Muscle layer of colon (tissue), 2 donors: ENCODE results near the gene YES1.
"Not testable (repeated sequence)": the region's sequence is repeated elsewhere in the genome, so short reads cannot be mapped to it uniquely, and the experiment has no call there.

Experiments
- H3K27ac ChIP-seq: one replicate; pipeline ENCODE4 v1.7.0; 2013; ENCODE audit warnings: low read depth, mild to moderate bottlenecking, low read length, moderate library complexity
- H3K27me3 ChIP-seq, 2 donors: one replicate each; pipeline ENCODE4 v1.7.0; 2013; ENCODE audit warnings: low read length in 2 of 2, mild to moderate bottlenecking in 2 of 2; ENCODE audit not compliant: insufficient read depth in 2 of 2, control insufficient read depth in 1 of 2
- H3K36me3 ChIP-seq: one replicate; pipeline ENCODE4 v1.7.0; 2013; ENCODE audit warnings: mild to moderate bottlenecking, low read length; ENCODE audit not compliant: insufficient read depth
- H3K4me1 ChIP-seq: one replicate; pipeline ENCODE4 v1.7.0; 2013; ENCODE audit warnings: mild to moderate bottlenecking, low read length; ENCODE audit not compliant: insufficient read depth
- H3K4me3 ChIP-seq, 2 donors: one replicate each; pipeline ENCODE4 v1.7.0; 2013; ENCODE audit warnings: low read length in 2 of 2, low read depth in 1 of 2, mild to moderate bottlenecking in 1 of 2, moderate library complexity in 1 of 2
- H3K9ac ChIP-seq: one replicate; pipeline ENCODE4 v1.7.0; 2013; ENCODE audit warnings: low read length
- H3K9me3 ChIP-seq: one replicate; pipeline ENCODE4 v1.7.0; 2013; ENCODE audit warnings: mild to moderate bottlenecking, low read length
- donor health status: abdominal sarcoma.
- donor health status: Adenocarcinoma of cecum.

The YES1 gene

DNA sequence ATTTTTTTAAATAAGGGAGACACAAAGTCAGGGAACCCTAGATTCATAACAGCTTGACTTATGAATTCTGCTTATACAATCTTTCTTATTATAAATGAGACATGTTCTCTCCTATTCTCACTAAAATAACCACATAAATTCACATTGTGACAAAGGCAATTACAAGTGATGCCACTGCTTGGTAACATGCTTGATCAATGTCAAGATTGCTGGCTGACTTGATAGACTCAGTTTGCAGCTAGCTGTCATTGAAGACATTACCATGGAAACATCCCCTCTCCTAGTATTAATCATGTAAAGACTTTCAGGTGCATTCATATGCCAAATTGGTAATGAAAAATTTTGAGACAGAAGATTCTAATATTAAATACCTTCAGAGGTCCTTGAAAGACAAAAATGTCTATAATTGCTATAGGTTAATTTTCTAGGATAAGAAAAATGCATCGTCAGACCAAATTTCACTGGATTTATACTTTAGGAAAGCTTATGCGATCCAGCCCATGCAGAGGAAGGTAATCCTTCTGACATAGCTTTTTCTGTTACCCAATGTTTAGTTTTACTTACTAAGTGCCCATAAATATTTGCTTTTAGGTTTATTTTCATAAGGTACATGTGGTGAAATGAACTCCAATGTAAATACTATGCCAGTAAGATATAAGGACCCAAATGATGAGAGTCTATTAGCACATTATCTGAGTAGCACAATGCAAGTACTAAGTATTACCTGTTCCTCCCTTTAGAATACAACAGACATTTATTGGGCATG, 67.0 kb downstream of the YES1 start:
- no peaks in the 10 kb centered on the region for H3K4me1 ChIP-seq
- H3K9ac ChIP-seq: no peak overlapping the region
- no peak overlapping the region for H3K27ac ChIP-seq
- H3K36me3 ChIP-seq: peaks cover 25% of the 10 kb centered on the region
- no peaks in the 10 kb centered on the region for H3K27me3 ChIP-seq
- no peaks in the 10 kb centered on the region for H3K9me3 ChIP-seq
- H3K4me3 ChIP-seq: no peak overlapping the region

DNA sequence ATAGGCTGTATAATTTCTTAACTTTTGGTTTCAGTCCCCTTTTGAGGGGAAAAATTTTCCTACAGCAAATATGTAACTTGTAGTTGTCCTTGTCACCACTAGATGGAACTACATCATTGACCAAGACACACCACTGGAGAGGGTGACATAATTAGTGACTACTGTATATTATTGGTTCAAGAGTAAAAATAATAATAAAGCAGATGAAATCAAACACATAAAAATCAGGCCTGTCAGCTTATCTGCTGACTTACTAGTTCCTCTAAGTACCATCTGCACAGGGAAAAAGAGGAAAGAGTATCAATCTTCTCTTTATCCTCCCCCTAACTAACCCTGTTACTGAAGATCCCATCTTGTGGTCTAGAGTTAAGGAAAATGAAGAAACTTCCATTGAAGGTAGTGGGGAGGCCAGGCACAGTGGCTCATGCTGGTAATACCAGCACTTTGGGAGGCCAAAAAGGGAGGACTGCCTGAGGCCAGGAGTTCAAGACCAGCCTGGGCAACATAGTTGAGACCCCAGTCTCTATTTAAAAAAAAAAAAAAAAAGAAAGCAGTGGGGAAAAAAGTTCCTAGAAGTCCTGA, 70.0 kb downstream of the YES1 start:
- Histone ChIP-seq H3K27me3 (no peaks in the 10 kb centered on the region), H3K4me1 (no peaks in the 10 kb centered on the region), H3K9me3 (no peaks in the 10 kb centered on the region), H3K27ac (no peak overlapping the region), H3K36me3 (peaks cover 19% of the 10 kb centered on the region), H3K4me3 (no peak overlapping the region), H3K9ac (no peak overlapping the region)

DNA sequence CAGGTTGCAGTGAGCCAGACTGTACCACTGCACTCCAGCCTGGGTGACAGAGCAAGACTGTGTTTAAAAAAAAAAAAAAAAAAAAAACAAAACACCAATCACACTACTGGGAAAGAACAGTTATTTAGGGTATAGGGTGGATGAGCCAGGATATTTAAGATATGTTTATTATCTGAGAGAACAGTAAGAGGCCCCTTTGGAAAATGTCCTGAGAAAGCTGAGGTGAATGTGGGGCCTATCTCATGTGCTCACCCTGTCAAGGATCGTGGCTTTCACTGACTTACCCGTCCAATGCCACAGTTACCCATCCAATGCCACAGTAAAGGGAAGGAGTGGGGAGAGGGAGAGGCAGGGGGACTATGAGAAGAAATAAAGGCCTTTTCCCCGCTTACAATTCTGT, 79.7 kb downstream of the YES1 start:
- H3K9me3 ChIP-seq: no peaks in the 10 kb centered on the region
- no peak overlapping the region for H3K9ac ChIP-seq
- H3K4me1 ChIP-seq: no peaks in the 10 kb centered on the region
- no peaks in the 10 kb centered on the region for H3K27me3 ChIP-seq
- H3K27ac ChIP-seq: no peak overlapping the region
- H3K36me3 ChIP-seq: peaks cover 21% of the 10 kb centered on the region
- no peak overlapping the region for H3K4me3 ChIP-seq

DNA sequence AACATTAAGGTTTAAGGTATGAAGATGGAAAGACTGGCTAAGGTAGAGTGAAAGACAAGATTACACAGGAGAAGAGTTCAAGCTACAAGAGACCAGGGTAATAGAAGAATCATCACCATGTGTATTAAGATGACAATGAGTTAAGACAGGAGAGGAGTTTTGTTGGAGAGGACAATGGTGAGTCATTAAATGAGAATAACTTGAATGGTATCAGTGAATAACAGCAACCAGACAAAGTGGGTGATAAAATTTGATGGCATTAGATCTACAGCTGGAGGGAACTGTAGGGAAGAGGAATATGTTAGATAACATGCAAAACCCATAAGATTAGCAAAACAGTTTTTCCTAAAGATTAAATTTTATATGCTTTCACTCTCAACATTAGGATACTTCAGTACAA, 80.9 kb downstream of the YES1 start:
- H3K27ac ChIP-seq: no peak overlapping the region
- no peaks in the 10 kb centered on the region for H3K27me3 ChIP-seq
- H3K9ac ChIP-seq: no peak overlapping the region
- H3K36me3 ChIP-seq: peaks cover 14% of the 10 kb centered on the region
- H3K4me1 ChIP-seq: no peaks in the 10 kb centered on the region
- no peak overlapping the region for H3K4me3 ChIP-seq
- H3K9me3 ChIP-seq: no peaks in the 10 kb centered on the region

DNA sequence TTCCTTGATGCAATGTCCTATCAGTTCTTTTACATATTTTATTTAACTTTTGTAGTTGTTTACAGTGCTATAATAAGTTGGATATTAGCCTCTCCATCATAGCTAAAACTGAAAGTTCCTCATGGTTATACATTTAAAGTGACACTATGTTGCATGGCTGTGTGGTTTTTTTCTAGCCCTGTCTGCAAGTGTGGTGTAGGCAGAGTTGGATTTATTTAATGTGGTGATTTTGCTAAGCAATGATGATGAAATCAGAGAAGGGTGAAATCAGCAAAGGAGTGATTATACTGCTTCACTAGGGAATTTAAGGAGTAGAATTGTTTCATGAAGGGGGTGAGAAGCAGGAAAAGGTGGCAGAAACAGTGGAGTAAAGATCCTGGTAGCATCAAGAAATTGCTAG, 81.3 kb downstream of the YES1 start:
- Histone ChIP-seq H3K4me3 (no peak overlapping the region), H3K27me3 (no peaks in the 10 kb centered on the region), H3K9ac (no peak overlapping the region), H3K36me3 (peaks cover 14% of the 10 kb centered on the region), H3K4me1 (no peaks in the 10 kb centered on the region), H3K27ac (no peak overlapping the region), H3K9me3 (no peaks in the 10 kb centered on the region)

DNA sequence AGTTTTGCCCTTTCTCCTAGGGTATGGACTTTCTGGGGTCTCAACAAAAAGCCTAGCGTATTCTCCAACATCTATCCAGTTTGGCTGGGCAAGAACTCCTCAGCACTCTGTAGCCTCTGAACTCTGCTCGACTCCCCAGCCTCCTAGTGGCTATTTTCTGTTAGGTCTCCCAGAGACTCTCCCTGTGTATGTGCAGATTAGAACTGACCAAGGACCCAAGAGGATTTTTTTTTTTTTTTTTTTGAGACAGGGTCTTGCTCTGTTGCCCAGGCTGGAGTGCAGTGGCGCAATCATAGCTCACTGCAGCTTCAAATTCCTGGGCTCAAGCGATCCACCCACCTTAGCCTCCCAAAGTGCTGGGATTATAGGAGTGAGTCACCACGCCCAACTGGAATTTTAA, 81.9 kb downstream of the YES1 start:
- peaks cover 14% of the 10 kb centered on the region for H3K36me3 ChIP-seq
- not testable (repeated sequence) for H3K27ac ChIP-seq, H3K4me1 ChIP-seq, H3K9ac ChIP-seq, H3K27me3 ChIP-seq, H3K9me3 ChIP-seq, H3K4me3 ChIP-seq

DNA sequence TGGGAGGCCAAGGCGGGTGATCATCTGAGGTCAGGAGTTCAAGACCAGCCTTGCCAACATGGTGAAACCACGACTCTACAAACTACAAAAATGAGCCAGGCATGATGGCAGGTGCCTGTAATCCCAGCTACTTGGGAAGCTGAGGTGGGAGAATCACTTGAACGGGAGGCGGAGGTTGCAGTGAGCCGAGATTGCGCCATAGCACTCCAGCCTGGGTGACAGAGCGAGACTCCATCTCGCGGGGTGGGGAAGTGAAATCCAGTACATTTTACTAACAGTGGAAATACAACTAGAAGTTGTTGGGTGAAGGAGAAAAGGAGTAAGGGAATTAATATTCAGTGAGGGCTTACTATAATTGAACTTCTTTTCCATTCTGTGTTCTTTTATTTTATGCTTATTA, 86.4 kb downstream of the YES1 start:
- no peaks in the 10 kb centered on the region for H3K9me3 ChIP-seq
- H3K27me3 ChIP-seq: no peaks in the 10 kb centered on the region
- H3K9ac ChIP-seq: no peak overlapping the region
- no peak overlapping the region for H3K27ac ChIP-seq
- H3K4me1 ChIP-seq: no peaks in the 10 kb centered on the region
- no peak overlapping the region for H3K4me3 ChIP-seq
- H3K36me3 ChIP-seq: peaks cover 2% of the 10 kb centered on the region

DNA sequence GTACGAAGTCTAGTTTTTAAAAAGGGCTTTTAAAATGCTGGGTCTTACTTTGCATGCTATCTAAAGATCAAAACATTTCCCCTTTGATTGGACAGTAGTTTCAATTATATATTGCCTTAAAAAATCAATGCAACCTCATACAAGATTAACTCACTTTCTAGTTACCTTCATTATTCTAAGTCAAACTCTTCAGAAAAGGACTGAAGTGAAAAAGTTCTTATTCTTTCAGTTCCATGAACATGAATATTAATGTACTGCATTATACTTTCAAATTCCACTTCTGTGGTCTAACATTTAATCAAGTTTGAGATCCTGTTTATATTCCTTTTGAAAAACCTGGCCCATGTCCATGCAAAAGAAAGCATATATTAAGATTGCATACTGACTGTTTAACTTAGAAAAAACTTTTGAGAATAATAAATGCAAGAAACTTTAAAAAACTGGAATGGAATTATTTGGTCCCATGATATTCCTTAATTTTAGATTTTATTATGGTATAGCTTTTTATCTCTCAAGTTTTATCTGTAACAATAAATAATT, 88.4 kb downstream of the YES1 start:
- H3K4me3 ChIP-seq: no peak overlapping the region
- no peaks in the 10 kb centered on the region for H3K9me3 ChIP-seq
- no peak overlapping the region for H3K9ac ChIP-seq
- no peaks in the 10 kb centered on the region for H3K27me3 ChIP-seq
- H3K36me3 ChIP-seq: no peaks in the 10 kb centered on the region
- H3K4me1 ChIP-seq: no peaks in the 10 kb centered on the region
- H3K27ac ChIP-seq: no peak overlapping the region

DNA sequence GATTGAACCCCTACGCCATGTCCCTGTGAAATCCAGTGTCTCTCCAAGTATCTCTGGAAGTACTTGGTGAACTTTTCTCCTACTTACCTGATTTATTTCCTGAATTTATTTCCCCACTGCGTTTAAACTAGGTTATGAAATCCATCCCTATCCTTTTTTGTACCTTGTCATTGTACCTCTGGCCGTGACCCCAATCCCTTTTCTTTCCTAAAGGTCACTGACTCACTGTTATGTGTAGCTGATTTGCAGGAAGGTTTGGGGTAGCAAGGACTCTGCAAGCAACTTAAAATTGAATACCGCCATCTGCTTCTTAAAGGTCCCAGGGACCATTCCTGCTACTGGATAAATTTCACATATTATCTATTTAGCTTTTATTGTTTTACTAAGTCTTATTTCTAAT, 95.0 kb downstream of the YES1 start:
- Histone ChIP-seq H3K4me1 (no peaks in the 10 kb centered on the region), H3K9ac (no peak overlapping the region), H3K27ac (no peak overlapping the region), H3K4me3 (no peak overlapping the region), H3K9me3 (no peaks in the 10 kb centered on the region), H3K36me3 (no peaks in the 10 kb centered on the region), H3K27me3 (no peaks in the 10 kb centered on the region)

DNA sequence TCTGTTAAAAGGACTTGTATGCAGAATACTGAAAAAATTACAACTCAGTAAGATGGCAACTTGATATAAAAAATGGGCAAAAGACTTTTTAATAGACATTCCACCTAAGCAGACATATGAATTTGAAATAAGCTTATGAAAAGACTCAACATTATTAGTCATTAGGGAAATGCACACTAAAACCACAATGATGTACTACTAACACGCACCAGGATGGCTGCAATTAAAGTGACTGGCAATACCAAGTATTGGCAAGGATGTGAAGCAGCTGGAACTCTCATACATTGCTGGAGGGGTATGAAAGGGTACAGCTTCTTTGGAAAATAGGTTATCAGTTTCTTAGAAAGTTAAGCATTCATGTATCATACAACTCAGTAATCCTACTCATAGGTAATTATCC, 96.4 kb downstream of the YES1 start:
- Histone ChIP-seq H3K36me3 (no peaks in the 10 kb centered on the region), H3K27me3 (no peaks in the 10 kb centered on the region), H3K9me3 (no peaks in the 10 kb centered on the region), H3K4me1 (peaks cover 3% of the 10 kb centered on the region), H3K9ac (no peak overlapping the region), H3K4me3 (no peak overlapping the region), H3K27ac (no peak overlapping the region)

DNA sequence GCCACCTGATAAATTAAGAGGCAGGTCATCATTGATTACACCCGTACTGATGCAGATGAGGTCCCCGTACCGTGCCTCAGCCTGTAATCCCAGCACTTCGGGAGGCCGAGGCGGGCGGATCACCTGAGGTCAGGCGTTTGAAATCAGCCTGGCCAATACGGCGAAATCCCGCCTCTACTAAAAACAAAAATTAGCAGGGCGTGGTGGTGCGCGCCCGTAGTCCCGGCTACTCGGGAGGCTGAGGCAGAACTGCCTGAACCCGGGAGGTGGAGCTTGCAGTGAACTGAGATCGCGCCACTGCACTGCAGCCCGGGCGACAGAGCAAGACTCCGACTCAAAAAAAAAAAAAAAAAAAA, 98.9 kb downstream of the YES1 start:
- Histone ChIP-seq H3K27me3 (no peaks in the 10 kb centered on the region), H3K4me3 (peak overlapping the region; percentile 37 to 38), H3K4me1 (peaks cover 15% of the 10 kb centered on the region), H3K36me3 (peaks cover 8% of the 10 kb centered on the region), H3K27ac (peak overlapping the region; percentile 37), H3K9me3 (no peaks in the 10 kb centered on the region), H3K9ac (no peak overlapping the region)
